IPS-20b (cell line): Measurements from ENCODE around the gene JAKMIP2.

ENCODE experiments used
- H3K27ac ChIP-seq: one replicate; pipeline ENCODE4 v1.5.1; 2013; ENCODE audit warnings: low read length
- H3K27me3 ChIP-seq: 2 replicates; pipeline ENCODE4 v1.6.1; 2013; ENCODE audit warnings: mild to moderate bottlenecking, low read length, inconsistent platforms; ENCODE audit not compliant: insufficient read depth
- H3K36me3 ChIP-seq: 2 replicates; pipeline ENCODE4 v1.6.1; 2013; ENCODE audit warnings: low read depth, mild to moderate bottlenecking, inconsistent platforms, low read length, moderate library complexity; ENCODE audit not compliant: insufficient read depth
- H3K4me1 ChIP-seq: 2 replicates; pipeline ENCODE4 v1.6.1; 2013; ENCODE audit warnings: mild to moderate bottlenecking, control low read depth, inconsistent platforms, low read length, moderate library complexity; ENCODE audit not compliant: insufficient read depth
- H3K4me3 ChIP-seq: 2 replicates; pipeline ENCODE4 v1.5.1; 2013; ENCODE audit warnings: mild to moderate bottlenecking, low read length, inconsistent platforms
- H3K9ac ChIP-seq: 2 replicates; pipeline ENCODE4 v1.6.1; 2013; ENCODE audit warnings: low read depth, mild to moderate bottlenecking, inconsistent platforms, low read length, moderate library complexity
- H3K9me3 ChIP-seq: 2 replicates; pipeline ENCODE4 v1.6.1; 2013; ENCODE audit warnings: mild to moderate bottlenecking, low read depth, low read length, inconsistent platforms; ENCODE audit not compliant: insufficient read depth

Gene JAKMIP2

DNA sequence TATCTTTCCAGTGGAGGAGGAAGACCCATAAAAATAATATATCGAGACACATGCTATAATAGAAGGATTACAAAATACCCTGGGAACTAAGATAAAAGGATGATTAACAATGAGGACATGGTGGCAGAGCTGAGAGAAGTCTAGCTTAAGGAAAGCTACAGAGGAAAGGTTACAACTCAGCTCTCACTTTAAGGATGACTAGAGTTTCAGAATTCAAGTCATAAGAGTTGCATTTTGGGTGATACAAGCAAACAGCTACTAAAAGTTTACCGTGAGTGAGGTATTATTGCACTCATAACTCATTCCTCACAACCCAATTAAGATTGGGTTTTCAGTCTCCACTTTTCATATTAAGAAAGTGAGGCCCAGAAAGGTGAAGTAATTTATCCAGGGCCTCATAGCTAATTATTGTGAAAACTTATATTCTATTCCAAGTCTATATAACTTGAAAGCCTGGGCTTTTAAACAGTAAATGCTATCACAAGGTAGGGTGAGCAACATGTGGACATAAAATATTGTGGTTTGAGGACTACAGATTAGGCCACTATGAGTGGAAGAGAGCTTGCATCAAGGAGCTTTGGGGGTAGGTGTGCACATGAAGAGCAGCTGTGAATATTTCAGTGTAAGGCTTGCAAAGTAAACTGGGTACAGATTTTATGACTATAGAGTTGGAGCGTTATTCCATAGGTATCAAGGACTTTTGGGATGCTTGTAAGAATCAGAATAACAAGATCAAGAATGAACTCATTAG is 28.0 kb downstream of the JAKMIP2 start:
- Histone ChIP-seq H3K4me3 (no peak overlapping the region), H3K27ac (no peak overlapping the region), H3K4me1 (peaks cover 29% of the 10 kb centered on the region; the same call in 1 of the 2 replicates), H3K36me3 (no peaks in the 10 kb centered on the region), H3K9ac (no peak overlapping the region), H3K27me3 (no peaks in the 10 kb centered on the region), H3K9me3 (no peaks in the 10 kb centered on the region)

- H3K9me3 ChIP-seq, result no peaks in the 10 kb centered on the region
- H3K27ac ChIP-seq, result no peak overlapping the region
- H3K4me3 ChIP-seq, result no peak overlapping the region
- no peak overlapping the region for H3K9ac ChIP-seq
- H3K4me1 ChIP-seq, result peaks cover 37% of the 10 kb centered on the region; the same call in 1 of the 2 replicates
- H3K36me3 ChIP-seq, result no peaks in the 10 kb centered on the region
- H3K27me3 ChIP-seq, result no peaks in the 10 kb centered on the region
Observed at GRCh38 chr5:147753765-147754164, 28.8 kb downstream of the JAKMIP2 start.

DNA sequence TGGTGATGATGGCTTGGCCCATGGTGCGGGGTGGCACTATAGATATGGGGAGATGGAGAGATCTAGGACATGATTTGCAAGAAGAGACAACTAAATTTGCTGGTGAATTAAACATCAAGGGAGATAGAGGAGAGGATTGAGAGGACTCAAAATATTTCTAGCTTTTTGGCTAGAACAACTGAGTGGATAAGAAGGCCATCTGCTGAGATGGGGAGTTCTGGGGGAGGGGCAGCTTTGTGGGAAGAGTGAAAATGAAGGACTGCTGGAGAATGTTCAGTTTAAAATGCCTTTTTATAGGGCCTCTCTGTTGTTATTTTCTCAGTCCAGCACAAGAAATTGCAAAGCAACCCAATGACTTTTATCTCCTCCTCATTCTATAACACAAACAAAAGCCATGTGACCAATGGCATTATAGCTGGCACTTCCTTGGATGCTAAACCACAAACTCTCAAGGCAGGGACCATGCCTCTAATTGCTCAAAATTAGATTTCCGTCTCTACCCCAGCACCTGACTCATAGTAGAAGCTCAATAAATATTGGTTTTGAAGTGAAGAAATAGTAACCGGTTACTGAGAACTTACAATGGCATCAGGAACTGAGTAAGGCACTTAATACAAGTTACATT is 29.8 kb downstream of the JAKMIP2 start:
- no peaks in the 10 kb centered on the region for H3K9me3 ChIP-seq

GRCh38 chr5:147752033-147752432 is 30.5 kb downstream of the JAKMIP2 start:
- Histone ChIP-seq H3K9ac (no peak overlapping the region), H3K9me3 (no peaks in the 10 kb centered on the region), H3K4me1 (peaks cover 51% of the 10 kb centered on the region; the same call in 1 of the 2 replicates), H3K36me3 (no peaks in the 10 kb centered on the region), H3K27ac (no peak overlapping the region), H3K4me3 (no peak overlapping the region), H3K27me3 (no peaks in the 10 kb centered on the region)

More for the DNA sequence above, 29.8 kb downstream of the JAKMIP2 start:
- peaks cover 43% of the 10 kb centered on the region; the same call in 1 of the 2 replicates for H3K4me1 ChIP-seq
- no peak overlapping the region for H3K27ac ChIP-seq
- H3K9ac ChIP-seq, result no peak overlapping the region
- H3K4me3 ChIP-seq, result no peak overlapping the region
- no peaks in the 10 kb centered on the region for H3K36me3 ChIP-seq
- no peaks in the 10 kb centered on the region for H3K27me3 ChIP-seq

GRCh38 chr5:147751156-147751830 is 31.2 kb downstream of the JAKMIP2 start:
- Histone ChIP-seq H3K9me3 (no peaks in the 10 kb centered on the region), H3K9ac (no peak overlapping the region), H3K36me3 (no peaks in the 10 kb centered on the region), H3K4me1 (peaks cover 51% of the 10 kb centered on the region; the same call in 1 of the 2 replicates), H3K27me3 (no peaks in the 10 kb centered on the region), H3K27ac (no peak overlapping the region), H3K4me3 (no peak overlapping the region)

DNA sequence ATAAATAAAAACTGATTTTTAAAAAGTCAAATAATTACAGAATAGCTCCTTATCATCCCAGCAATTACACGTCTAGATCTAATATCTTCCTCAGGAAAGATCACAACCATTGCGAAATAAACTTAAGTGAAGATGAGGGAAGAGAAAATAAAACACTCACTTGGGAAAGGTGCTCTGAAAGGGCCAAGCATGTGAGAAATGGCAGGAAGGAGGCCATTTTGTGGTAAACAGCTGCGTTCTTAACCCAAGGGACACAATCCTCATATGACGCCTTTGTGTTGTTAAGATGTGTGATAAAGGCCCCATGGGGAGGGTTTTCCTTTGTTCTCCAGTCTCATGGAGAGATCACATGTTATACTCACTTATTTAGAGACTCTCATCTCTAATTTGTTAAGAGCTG is 32.5 kb downstream of the JAKMIP2 start:
- no peaks in the 10 kb centered on the region for H3K36me3 ChIP-seq
- H3K4me3 ChIP-seq, result peak overlapping the region; percentile 31
- H3K4me1 ChIP-seq, result peaks cover 51% of the 10 kb centered on the region; the same call in 1 of the 2 replicates
- H3K9ac ChIP-seq, result no peak overlapping the region
- H3K27ac ChIP-seq, result no peak overlapping the region
- no peaks in the 10 kb centered on the region for H3K27me3 ChIP-seq
- H3K9me3 ChIP-seq, result no peaks in the 10 kb centered on the region

GRCh38 chr5:147748590-147748989 is 33.9 kb downstream of the JAKMIP2 start:
- Histone ChIP-seq H3K36me3 (no peaks in the 10 kb centered on the region), H3K4me3 (no peak overlapping the region), H3K27me3 (no peaks in the 10 kb centered on the region), H3K4me1 (peaks cover 51% of the 10 kb centered on the region; the same call in 1 of the 2 replicates), H3K27ac (no peak overlapping the region), H3K9me3 (no peaks in the 10 kb centered on the region), H3K9ac (no peak overlapping the region)

DNA sequence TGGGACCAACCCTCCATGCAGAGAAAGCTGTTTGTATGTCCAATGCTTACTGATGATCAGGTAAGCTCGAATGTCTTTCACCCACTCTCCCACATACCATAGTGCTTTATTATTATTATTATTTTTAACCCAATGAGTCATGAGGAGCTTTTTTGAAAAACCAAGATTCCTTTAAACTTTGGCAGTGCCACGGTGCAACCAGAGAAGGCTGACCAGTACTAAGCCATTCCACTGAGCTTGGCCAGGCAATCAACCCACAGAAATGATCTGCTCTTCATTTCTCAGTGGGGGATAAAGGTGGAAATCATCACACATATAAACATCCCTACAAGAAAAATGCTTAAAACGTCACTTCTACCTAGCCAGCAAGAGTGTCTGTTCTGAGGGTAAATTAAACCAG is 35.5 kb downstream of the JAKMIP2 start:
- peaks cover 44% of the 10 kb centered on the region; the same call in 1 of the 2 replicates for H3K4me1 ChIP-seq
- H3K27me3 ChIP-seq, result no peaks in the 10 kb centered on the region
- no peaks in the 10 kb centered on the region for H3K9me3 ChIP-seq
- no peak overlapping the region for H3K27ac ChIP-seq
- no peak overlapping the region for H3K9ac ChIP-seq
- no peak overlapping the region for H3K4me3 ChIP-seq
- H3K36me3 ChIP-seq, result no peaks in the 10 kb centered on the region

DNA sequence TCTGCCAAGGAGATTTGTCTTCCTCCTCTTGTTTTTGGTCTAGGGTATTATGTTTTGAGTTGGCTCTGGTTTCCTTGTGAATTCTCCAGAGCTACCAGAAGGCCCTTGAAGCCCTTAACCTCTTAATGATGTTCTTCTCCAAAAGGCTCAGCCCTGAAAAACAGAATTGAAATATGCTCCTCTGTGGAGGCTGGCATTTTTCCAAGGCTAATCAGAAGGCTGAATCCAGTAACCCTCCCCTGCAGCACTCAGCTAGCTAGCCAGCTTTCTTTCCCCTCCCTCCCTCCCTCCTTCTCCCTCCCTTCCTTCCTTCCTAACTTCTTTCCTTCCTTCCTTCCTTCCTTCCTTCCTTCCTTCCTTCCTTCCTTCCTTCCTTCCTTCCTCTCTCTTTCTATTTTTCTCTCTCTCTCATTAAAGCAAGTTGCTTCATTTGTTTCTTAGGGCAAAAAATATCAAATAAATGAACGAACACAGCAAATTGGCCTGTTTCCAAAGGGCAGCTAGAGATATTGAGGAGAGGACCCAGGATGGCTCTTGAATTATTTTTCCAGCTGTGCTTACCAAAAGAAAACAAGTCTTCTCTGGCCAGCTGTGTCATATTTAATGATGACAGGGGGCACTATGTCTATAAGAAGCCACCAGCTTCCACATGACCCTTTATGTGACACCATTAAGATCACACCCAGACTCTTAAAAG is 38.7 kb downstream of the JAKMIP2 start:
- H3K9ac ChIP-seq, result no peak overlapping the region
- no peaks in the 10 kb centered on the region for H3K27me3 ChIP-seq
- H3K4me3 ChIP-seq, result no peak overlapping the region
- no peak overlapping the region for H3K27ac ChIP-seq
- no peaks in the 10 kb centered on the region for H3K36me3 ChIP-seq
- no peaks in the 10 kb centered on the region for H3K9me3 ChIP-seq
- H3K4me1 ChIP-seq, result peaks cover 17% of the 10 kb centered on the region; the same call in 1 of the 2 replicates

- Histone ChIP-seq H3K27ac (no peak overlapping the region), H3K9ac (no peak overlapping the region)
Observed at GRCh38 chr5:147743012-147743411, 39.5 kb downstream of the JAKMIP2 start.

GRCh38 chr5:147742151-147742550 is 40.4 kb downstream of the JAKMIP2 start:
- Histone ChIP-seq H3K9ac (no peak overlapping the region), H3K4me3 (no peak overlapping the region), H3K27me3 (no peaks in the 10 kb centered on the region), H3K36me3 (no peaks in the 10 kb centered on the region), H3K4me1 (peaks cover 2% of the 10 kb centered on the region; the same call in 1 of the 2 replicates), H3K27ac (no peak overlapping the region), H3K9me3 (no peaks in the 10 kb centered on the region)

More at GRCh38 chr5:147743012-147743411, 39.5 kb downstream of the JAKMIP2 start:
- H3K9me3 ChIP-seq, result no peaks in the 10 kb centered on the region
- H3K4me1 ChIP-seq, result peaks cover 10% of the 10 kb centered on the region; the same call in 1 of the 2 replicates
- H3K4me3 ChIP-seq, result no peak overlapping the region
- no peaks in the 10 kb centered on the region for H3K27me3 ChIP-seq
- no peaks in the 10 kb centered on the region for H3K36me3 ChIP-seq
